ENCODE measurements around the gene POLR1E. TPM values are rescaled to one million over a fixed set of nuclear protein-coding genes. Genes with fewer than 3 reads are reported as not detected.
"Not testable (repeated sequence)": the region's sequence is repeated elsewhere in the genome, so short reads cannot be mapped to it uniquely, and the experiment has no call there.

Gene POLR1E
- total RNA-seq, 1 experiment from 2014 or later, result 31.4 TPM

DNA sequence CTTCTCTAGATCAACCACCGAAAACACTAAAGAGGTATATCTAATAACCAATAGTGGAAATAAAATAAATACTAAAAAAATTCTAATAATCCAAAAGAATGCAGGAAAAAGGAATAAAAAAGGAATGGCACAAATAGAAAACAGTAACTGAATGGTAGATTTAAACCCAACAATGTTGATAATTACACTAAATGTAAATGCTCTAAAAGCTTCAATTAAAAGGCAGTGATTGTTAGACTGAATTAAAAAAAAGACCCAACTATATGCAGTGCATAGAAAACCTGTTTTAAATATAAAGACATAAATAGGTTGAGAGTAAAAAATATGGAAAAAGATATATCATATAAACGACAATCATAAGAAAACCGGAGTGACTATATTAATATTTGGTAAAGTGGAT lies 11.3 kb upstream of the POLR1E start:
- DNase-seq (ENCODE audit: low spot score) (no peak), ATAC-seq (no peak)
- H3K27me3 Mint-ChIP-seq (ENCODE audit: low read depth), result peaks cover 7% of the 10 kb centered on the region; the same call in 1 of the 2 replicates
- no peak overlapping the region for H3K27ac Mint-ChIP-seq
- TF ChIP-seq CREB1 (CRISPR knock-in tag; IDR thresholded peaks at IDR 0.05) (no peak), GTF2I (CRISPR knock-in tag; conservative IDR thresholded peaks at IDR 0.05) (0 out of 2 replicates have a peak, but pooled peaks have one; percentile 60)
- H3K4me1 Mint-ChIP-seq, result peaks cover 32% of the 10 kb centered on the region
- ChIA-PET CTCF (interaction anchor here (1.4 kb wide), 1 partner anchor 63 kb away, joined by 3 read pairs; no protein-coding TSS in a partner anchor), POLR2A (no interaction called here)
- H3K4me3 Mint-ChIP-seq, result no peak overlapping the region
- H3K9me3 Mint-ChIP-seq, result peaks cover 21% of the 10 kb centered on the region
- H3K36me3 Mint-ChIP-seq, result peaks cover 24% of the 10 kb centered on the region

DNA sequence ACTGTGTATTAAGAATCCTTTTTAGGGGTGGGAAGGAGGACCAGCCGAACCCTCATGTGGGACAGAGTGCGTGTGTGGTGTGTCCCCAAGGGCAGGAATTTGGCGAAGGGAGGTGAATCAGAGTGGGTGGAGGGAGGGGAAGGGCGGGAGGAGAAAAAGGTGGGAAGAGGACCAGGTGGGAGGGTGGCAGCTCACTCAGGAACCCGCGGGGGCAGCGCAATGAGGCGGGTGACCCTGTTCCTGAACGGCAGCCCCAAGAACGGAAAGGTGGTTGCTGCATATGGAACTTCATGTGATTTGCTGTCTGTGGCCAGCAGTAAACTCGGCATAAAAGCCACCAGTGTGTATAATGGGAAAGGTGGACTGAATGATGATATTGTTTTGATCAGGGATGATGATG lies 8.8 kb upstream of the POLR1E start:
- ATAC-seq (no peak), DNase-seq (ENCODE audit: low spot score) (no peak)
- Mint-ChIP-seq H3K4me1 (peaks cover 26% of the 10 kb centered on the region), H3K27ac (no peak overlapping the region), H3K36me3 (peaks cover 24% of the 10 kb centered on the region), H3K9me3 (peaks cover 21% of the 10 kb centered on the region), H3K4me3 (no peak overlapping the region), H3K27me3 (ENCODE audit: low read depth) (peaks cover 7% of the 10 kb centered on the region; the same call in 1 of the 2 replicates)
- POLR2A ChIA-PET, result no interaction called here
- CTCF ChIA-PET, result no interaction called here
- TF ChIP-seq ZNF317 (CRISPR knock-in tag; IDR thresholded peaks at IDR 0.05; ENCODE audit: borderline replicate concordance, low read depth) (no peak), FOXK1 (CRISPR knock-in tag; IDR thresholded peaks at IDR 0.05) (no peak), ZNF423 (CRISPR knock-in tag; IDR thresholded peaks at IDR 0.05) (no peak), CREB1 (CRISPR knock-in tag; IDR thresholded peaks at IDR 0.05) (no peak), CBFB (CRISPR knock-in tag; IDR thresholded peaks at IDR 0.05; ENCODE audit: low read depth) (no peak), NR2C2 (CRISPR knock-in tag; IDR thresholded peaks at IDR 0.05) (no peak), CREM (CRISPR knock-in tag; IDR thresholded peaks at IDR 0.05) (no peak), TEAD4 (CRISPR knock-in tag; IDR thresholded peaks at IDR 0.05) (no peak), ZNF121 (CRISPR knock-in tag; IDR thresholded peaks at IDR 0.05) (no peak)
- TF ChIP-seq, protein P1, sequence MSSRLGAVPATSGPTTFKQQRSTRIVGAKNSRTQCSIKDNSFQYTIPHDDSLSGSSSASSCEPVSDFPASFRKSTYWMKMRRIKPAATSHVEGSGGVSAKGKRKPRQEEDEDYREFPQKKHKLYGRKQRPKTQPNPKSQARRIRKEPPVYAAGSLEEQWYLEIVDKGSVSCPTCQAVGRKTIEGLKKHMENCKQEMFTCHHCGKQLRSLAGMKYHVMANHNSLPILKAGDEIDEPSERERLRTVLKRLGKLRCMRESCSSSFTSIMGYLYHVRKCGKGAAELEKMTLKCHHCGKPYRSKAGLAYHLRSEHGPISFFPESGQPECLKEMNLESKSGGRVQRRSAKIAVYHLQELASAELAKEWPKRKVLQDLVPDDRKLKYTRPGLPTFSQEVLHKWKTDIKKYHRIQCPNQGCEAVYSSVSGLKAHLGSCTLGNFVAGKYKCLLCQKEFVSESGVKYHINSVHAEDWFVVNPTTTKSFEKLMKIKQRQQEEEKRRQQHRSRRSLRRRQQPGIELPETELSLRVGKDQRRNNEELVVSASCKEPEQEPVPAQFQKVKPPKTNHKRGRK (CRISPR knock-in tag; IDR thresholded peaks at IDR 0.05; ENCODE audit: borderline replicate concordance), result no peak
- TF ChIP-seq, protein P2, sequence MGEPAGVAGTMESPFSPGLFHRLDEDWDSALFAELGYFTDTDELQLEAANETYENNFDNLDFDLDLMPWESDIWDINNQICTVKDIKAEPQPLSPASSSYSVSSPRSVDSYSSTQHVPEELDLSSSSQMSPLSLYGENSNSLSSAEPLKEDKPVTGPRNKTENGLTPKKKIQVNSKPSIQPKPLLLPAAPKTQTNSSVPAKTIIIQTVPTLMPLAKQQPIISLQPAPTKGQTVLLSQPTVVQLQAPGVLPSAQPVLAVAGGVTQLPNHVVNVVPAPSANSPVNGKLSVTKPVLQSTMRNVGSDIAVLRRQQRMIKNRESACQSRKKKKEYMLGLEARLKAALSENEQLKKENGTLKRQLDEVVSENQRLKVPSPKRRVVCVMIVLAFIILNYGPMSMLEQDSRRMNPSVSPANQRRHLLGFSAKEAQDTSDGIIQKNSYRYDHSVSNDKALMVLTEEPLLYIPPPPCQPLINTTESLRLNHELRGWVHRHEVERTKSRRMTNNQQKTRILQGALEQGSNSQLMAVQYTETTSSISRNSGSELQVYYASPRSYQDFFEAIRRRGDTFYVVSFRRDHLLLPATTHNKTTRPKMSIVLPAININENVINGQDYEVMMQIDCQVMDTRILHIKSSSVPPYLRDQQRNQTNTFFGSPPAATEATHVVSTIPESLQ (CRISPR knock-in tag; IDR thresholded peaks at IDR 0.05), result no peak
- TF ChIP-seq, protein P3, sequence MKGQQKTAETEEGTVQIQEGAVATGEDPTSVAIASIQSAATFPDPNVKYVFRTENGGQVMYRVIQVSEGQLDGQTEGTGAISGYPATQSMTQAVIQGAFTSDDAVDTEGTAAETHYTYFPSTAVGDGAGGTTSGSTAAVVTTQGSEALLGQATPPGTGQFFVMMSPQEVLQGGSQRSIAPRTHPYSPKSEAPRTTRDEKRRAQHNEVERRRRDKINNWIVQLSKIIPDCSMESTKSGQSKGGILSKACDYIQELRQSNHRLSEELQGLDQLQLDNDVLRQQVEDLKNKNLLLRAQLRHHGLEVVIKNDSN (CRISPR knock-in tag; IDR thresholded peaks at IDR 0.05), result no peak
- TF ChIP-seq, protein P4, sequence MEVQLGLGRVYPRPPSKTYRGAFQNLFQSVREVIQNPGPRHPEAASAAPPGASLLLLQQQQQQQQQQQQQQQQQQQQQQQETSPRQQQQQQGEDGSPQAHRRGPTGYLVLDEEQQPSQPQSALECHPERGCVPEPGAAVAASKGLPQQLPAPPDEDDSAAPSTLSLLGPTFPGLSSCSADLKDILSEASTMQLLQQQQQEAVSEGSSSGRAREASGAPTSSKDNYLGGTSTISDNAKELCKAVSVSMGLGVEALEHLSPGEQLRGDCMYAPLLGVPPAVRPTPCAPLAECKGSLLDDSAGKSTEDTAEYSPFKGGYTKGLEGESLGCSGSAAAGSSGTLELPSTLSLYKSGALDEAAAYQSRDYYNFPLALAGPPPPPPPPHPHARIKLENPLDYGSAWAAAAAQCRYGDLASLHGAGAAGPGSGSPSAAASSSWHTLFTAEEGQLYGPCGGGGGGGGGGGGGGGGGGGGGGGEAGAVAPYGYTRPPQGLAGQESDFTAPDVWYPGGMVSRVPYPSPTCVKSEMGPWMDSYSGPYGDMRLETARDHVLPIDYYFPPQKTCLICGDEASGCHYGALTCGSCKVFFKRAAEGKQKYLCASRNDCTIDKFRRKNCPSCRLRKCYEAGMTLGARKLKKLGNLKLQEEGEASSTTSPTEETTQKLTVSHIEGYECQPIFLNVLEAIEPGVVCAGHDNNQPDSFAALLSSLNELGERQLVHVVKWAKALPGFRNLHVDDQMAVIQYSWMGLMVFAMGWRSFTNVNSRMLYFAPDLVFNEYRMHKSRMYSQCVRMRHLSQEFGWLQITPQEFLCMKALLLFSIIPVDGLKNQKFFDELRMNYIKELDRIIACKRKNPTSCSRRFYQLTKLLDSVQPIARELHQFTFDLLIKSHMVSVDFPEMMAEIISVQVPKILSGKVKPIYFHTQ (CRISPR knock-in tag; IDR thresholded peaks at IDR 0.05), result no peak

DNA sequence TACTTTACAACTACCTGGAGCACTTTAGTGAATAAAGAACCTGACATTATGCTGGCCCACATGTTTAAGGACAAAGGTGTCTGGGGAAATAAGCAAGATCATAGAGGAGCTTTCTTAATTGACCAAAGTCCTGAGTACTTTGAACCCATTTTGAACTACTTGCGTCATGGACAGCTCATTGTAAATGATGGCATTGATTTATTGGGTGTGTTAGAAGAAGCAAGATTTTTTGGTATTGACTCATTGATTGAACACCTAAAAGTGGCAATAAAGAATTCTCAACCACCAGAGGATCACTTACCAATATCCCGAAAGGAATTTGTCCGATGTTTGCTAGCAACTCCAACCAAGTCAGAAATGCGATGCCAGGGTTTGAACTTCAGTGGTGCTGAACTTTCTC lies 8.3 kb upstream of the POLR1E start:
- Mint-ChIP-seq H3K36me3 (peaks cover 23% of the 10 kb centered on the region), H3K4me1 (peaks cover 21% of the 10 kb centered on the region), H3K9me3 (peaks cover 21% of the 10 kb centered on the region)
- ATAC-seq; DNase-seq (ENCODE audit: low spot score); CTCF ChIA-PET; H3K4me3 Mint-ChIP-seq; POLR2A ChIA-PET; H3K27me3 Mint-ChIP-seq (ENCODE audit: low read depth); H3K27ac Mint-ChIP-seq: not testable (repeated sequence)

DNA sequence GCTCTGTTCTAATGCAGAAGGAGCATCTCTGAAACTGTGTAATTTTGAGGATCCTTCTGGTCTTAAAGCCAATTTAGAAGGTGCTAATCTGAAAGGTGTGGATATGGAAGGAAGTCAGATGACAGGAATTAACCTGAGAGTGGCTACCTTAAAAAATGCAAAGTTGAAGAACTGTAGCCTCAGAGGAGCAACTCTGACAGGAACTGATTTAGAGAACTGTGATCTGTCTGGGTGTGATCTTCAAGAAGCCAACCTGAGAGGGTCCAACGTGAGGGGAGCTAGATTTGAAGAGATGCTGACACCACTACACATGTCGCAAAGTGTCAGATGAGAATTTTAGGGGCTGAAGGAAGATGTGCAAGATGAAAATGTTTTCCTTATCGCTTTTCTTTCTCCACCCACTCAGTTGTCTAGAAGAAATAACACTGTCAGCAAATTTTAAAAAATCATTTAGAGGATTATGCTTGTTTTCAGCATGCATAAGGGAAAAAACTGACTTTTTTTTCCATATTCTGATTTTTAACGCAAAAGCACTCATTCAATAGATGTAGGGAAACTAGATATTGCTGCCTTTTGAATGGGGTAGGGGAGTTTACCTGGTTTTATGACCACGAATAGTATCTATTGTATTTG lies 7.6 kb upstream of the POLR1E start:
- Mint-ChIP-seq H3K36me3 (peaks cover 22% of the 10 kb centered on the region), H3K9me3 (peaks cover 21% of the 10 kb centered on the region), H3K4me1 (peaks cover 18% of the 10 kb centered on the region)
- H3K27me3 Mint-ChIP-seq (ENCODE audit: low read depth); ATAC-seq; DNase-seq (ENCODE audit: low spot score); CTCF ChIA-PET; H3K27ac Mint-ChIP-seq; H3K4me3 Mint-ChIP-seq; POLR2A ChIA-PET: not testable (repeated sequence)

All from WTC11 (cell line).